Kasumi-1 (cell line): ENCODE data around the gene ADAMTS1.

Source experiments
- DNase-seq, 2 experiments: peaks; one replicate each; lab custom pipeline; 2025; lab: John Stamatoyannopoulos, UW

ADAMTS1 gene

GRCh38 chr21:26813426-26813998, 31.7 kb downstream of the ADAMTS1 start:
- DNase-seq = no peak

GRCh38 chr21:26812173-26812572, 33.0 kb downstream of the ADAMTS1 start:
- DNase-seq = no peak

- DNase-seq = no peak
These were observed 33.7 kb downstream of the ADAMTS1 start for GRCh38 chr21:26811482-26811881.

- no peak for DNase-seq
These were observed 34.4 kb downstream of the ADAMTS1 start for GRCh38 chr21:26810676-26811415.

- DNase-seq = no peak
These were observed 34.9 kb downstream of the ADAMTS1 start for GRCh38 chr21:26810266-26810665.

- no peak for DNase-seq
These were observed 35.5 kb downstream of the ADAMTS1 start for GRCh38 chr21:26809745-26810144.

GRCh38 chr21:26806801-26807295, 38.4 kb downstream of the ADAMTS1 start:
- no peak for DNase-seq

- DNase-seq = no peak
These were observed 40.2 kb downstream of the ADAMTS1 start for GRCh38 chr21:26804895-26805609.

- DNase-seq = no peak
These were observed 43.7 kb downstream of the ADAMTS1 start for GRCh38 chr21:26801498-26801897.

- no peak for DNase-seq
These were observed 44.2 kb downstream of the ADAMTS1 start for GRCh38 chr21:26800970-26801431.

- no peak for DNase-seq
These were observed 44.8 kb downstream of the ADAMTS1 start for GRCh38 chr21:26800455-26800854.

GRCh38 chr21:26800001-26800400, 45.2 kb downstream of the ADAMTS1 start:
- DNase-seq = no peak

- no peak for DNase-seq
These were observed 46.1 kb downstream of the ADAMTS1 start for GRCh38 chr21:26798856-26799751.

- DNase-seq = no peak
These were observed 47.2 kb downstream of the ADAMTS1 start for GRCh38 chr21:26797878-26798456.

- DNase-seq = no peak
These were observed 49.3 kb downstream of the ADAMTS1 start for GRCh38 chr21:26795866-26796329.

GRCh38 chr21:26795412-26795805, 49.8 kb downstream of the ADAMTS1 start:
- DNase-seq = no peak

- DNase-seq = no peak
These were observed 50.4 kb downstream of the ADAMTS1 start for GRCh38 chr21:26794597-26795411.

GRCh38 chr21:26790296-26790695, 54.9 kb downstream of the ADAMTS1 start:
- DNase-seq = no peak

- DNase-seq = no peak
These were observed 56.4 kb downstream of the ADAMTS1 start for GRCh38 chr21:26788790-26789189.
